GM23338 (cell line): Measurements from ENCODE around the gene ACKR1. TPM values are rescaled to one million over a fixed set of nuclear protein-coding genes. Genes with fewer than 3 reads are reported as not detected.

Experiments used
- ATAC-seq: fragments of 200-7000 bp; cut with Tn5 transposase; 3 replicates; pipeline ENCODE4 v1.9.1; 2020
- DNase-seq: peaks from one replicate; pipeline ENCODE4 v3.0.0-alpha.2; 2015; ENCODE audit warnings: low spot score
- H2AFZ ChIP-seq: fragments of 200-600 bp; sonication (generic); 2 replicates; pipeline ENCODE4 v1.8.0; 2016; ENCODE audit warnings: antibody characterized with exemption, mild to moderate bottlenecking, moderate library complexity
- H3F3A ChIP-seq: fragments of 200-600 bp; sonication (generic); replicated peaks from 2 replicates; pipeline ENCODE4 v1.8.0; 2017; ENCODE audit warnings: antibody characterized with exemption, mixed run types, low read depth
- H3K27ac ChIP-seq: fragments of 200-600 bp; sonication (generic); 2 replicates; pipeline ENCODE4 v1.6.1; 2016; ENCODE audit warnings: low read depth
- H3K27me3 ChIP-seq: fragments of 200-600 bp; sonication (generic); 2 replicates; pipeline ENCODE4 v1.8.0; 2016; ENCODE audit warnings: mild to moderate bottlenecking, mixed run types, moderate library complexity; ENCODE audit not compliant: insufficient read depth
- H3K36me3 ChIP-seq: fragments of 200-600 bp; sonication (generic); 2 replicates; pipeline ENCODE4 v1.8.0; 2016; ENCODE audit warnings: mild to moderate bottlenecking; ENCODE audit not compliant: insufficient read depth
- H3K4me1 ChIP-seq: fragments of 200-600 bp; sonication (generic); 2 replicates; pipeline ENCODE4 v1.8.0; 2016; ENCODE audit warnings: mild to moderate bottlenecking, moderate library complexity; ENCODE audit not compliant: insufficient read depth
- H3K4me2 ChIP-seq: fragments of 200-600 bp; sonication (generic); 2 replicates; pipeline ENCODE4 v1.7.1; 2017; ENCODE audit warnings: mixed run types
- H3K4me3 ChIP-seq: fragments of 200-600 bp; sonication (generic); 2 replicates; pipeline ENCODE4 v1.6.1; 2016; ENCODE audit warnings: mixed run types
- H3K79me2 ChIP-seq: fragments of 200-600 bp; sonication (generic); replicated peaks from 2 replicates; pipeline ENCODE4 v1.8.0; 2017; ENCODE audit warnings: mild to moderate bottlenecking; ENCODE audit not compliant: insufficient read depth
- H3K9me2 ChIP-seq: fragments of 200-600 bp; sonication (generic); 2 replicates; pipeline ENCODE4 v1.8.0; 2017; ENCODE audit not compliant: insufficient read depth
- H4K20me1 ChIP-seq: fragments of 200-600 bp; sonication (generic); replicated peaks from 2 replicates; pipeline ENCODE4 v1.8.0; 2017; ENCODE audit warnings: mild to moderate bottlenecking; ENCODE audit not compliant: insufficient read depth
- H3K27ac Mint-ChIP-seq: 2 replicates; pipeline ENCODE4 v1.8.0; 2020; ENCODE audit warnings: inconsistent platforms, mild to moderate bottlenecking, moderate library complexity, mixed read lengths
- H3K27me3 Mint-ChIP-seq: 3 replicates; pipeline ENCODE4 v1.8.0; 2022; ENCODE audit warnings: low read depth, mild to moderate bottlenecking, moderate library complexity, mixed read lengths, inconsistent platforms; ENCODE audit not compliant: insufficient read depth, poor library complexity
- H3K36me3 Mint-ChIP-seq: 3 replicates; pipeline ENCODE4 v1.8.0; 2021; ENCODE audit warnings: low read depth, mild to moderate bottlenecking, inconsistent platforms, moderate library complexity, mixed read lengths
- H3K4me1 Mint-ChIP-seq: 3 replicates; pipeline ENCODE4 v1.8.0; 2020; ENCODE audit warnings: mild to moderate bottlenecking, inconsistent platforms, mixed read lengths
- H3K4me3 Mint-ChIP-seq: 3 replicates; pipeline ENCODE4 v1.8.0; 2021; ENCODE audit warnings: moderate library complexity, mild to moderate bottlenecking, inconsistent platforms, mixed read lengths
- H3K9me3 Mint-ChIP-seq: 3 replicates; pipeline ENCODE4 v1.8.0; 2020; ENCODE audit warnings: moderate library complexity, mild to moderate bottlenecking, inconsistent platforms, mixed read lengths
- CREB1 ChIP-seq: fragments of 250-450 bp; sonication (Bioruptor Pico); IDR thresholded peaks from 2 replicates; pipeline ENCODE4 v1.5.0; 2020; ENCODE audit warnings: low read depth, mild to moderate bottlenecking, moderate library complexity
- EZH2 ChIP-seq: fragments of 200-600 bp; sonication (generic); IDR thresholded peaks from one replicate; pipeline ENCODE4 v1.8.0; 2017; ENCODE audit warnings: antibody characterized with exemption, mild to moderate bottlenecking, low read depth; ENCODE audit not compliant: unreplicated experiment
- EZH2phosphoT487 ChIP-seq: fragments of 200-600 bp; sonication (generic); IDR thresholded peaks from one replicate; pipeline ENCODE4 v1.8.1; 2018; ENCODE audit warnings: antibody characterized with exemption; ENCODE audit not compliant: unreplicated experiment
- JUNB ChIP-seq: IDR thresholded peaks from one replicate; pipeline ENCODE4 v1.6.1; 2016; ENCODE audit warnings: antibody characterized with exemption; ENCODE audit not compliant: unreplicated experiment
- NANOG ChIP-seq: IDR thresholded peaks from 2 replicates; pipeline ENCODE4 v1.6.1; 2016; ENCODE audit warnings: antibody characterized with exemption, borderline replicate concordance
- POLR2AphosphoS5 ChIP-seq: IDR thresholded peaks from 2 replicates; pipeline ENCODE4 v1.6.1; 2016; ENCODE audit warnings: antibody characterized with exemption, low read depth
- STAT1 ChIP-seq: IDR thresholded peaks from one replicate; pipeline ENCODE4 v1.6.1; 2016; ENCODE audit warnings: antibody characterized with exemption; ENCODE audit not compliant: unreplicated experiment
- polyA plus RNA-seq: library from polyadenylated mRNA; unstranded; fragments of >200 nt; fragmentation: Nextera tagmentation; extraction: Ambion mirVana; gene quantifications from 2 replicates; pipeline ENCODE4 v1.2.1, GENCODE V29; 2016
- total RNA-seq: library from RNA; depleted of rRNA; stranded (reverse); fragments of >200 nt; shearing (Covaris generic); gene quantifications from 2 replicates; pipeline ENCODE4 v1.2.3, GENCODE V29; 2014
- TF ChIP-seq, protein P1 (sequence below): IDR thresholded peaks from one replicate; pipeline ENCODE4 v1.6.1; 2018; ENCODE audit warnings: antibody characterized with exemption; ENCODE audit not compliant: unreplicated experiment

Gene ACKR1
- total and polyA plus RNA-seq, 2 experiments from 2014 or later = 0.29 TPM; not detected in 1

DNA sequence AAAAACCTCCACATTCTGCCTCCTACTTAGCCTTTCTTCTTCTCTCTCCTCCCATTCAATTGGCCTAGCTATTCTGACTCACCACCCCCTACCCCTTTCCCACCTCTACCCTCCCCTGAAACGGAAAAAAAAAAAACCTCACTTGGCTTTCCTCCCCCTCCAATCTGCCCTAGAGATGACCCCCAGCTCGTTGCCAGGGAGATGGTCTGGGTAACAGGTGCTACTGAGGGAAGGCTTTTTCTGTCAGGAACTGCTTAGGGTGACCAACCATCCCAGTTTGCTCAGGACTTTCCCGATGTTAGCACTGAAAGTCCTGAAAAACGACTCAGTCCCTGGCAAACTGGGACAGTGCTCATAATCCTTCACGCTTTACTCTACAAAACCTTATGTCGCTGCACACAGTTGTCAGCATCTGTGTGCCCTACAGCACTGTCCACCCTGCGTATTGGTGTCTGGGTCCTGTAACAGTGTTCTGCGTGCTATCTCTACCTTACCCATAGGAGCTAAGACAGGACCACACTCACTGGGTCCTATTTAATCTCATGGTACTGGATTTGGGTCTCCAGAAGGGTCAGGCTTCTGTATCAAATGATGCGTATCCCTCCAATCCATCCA, 41.0 kb upstream of the ACKR1 start:
- Histone ChIP-seq H3K27me3 (no peaks in the 10 kb centered on the region), H2AFZ (no peak overlapping the region), H3F3A (no peaks in the 10 kb centered on the region), H3K36me3 (no peaks in the 10 kb centered on the region), H4K20me1 (no peaks in the 10 kb centered on the region), H3K4me2 (no peak overlapping the region), H3K27ac (no peak overlapping the region), H3K4me3 (no peak overlapping the region), H3K79me2 (no peaks in the 10 kb centered on the region), H3K9me2 (no peaks in the 10 kb centered on the region), H3K4me1 (no peaks in the 10 kb centered on the region)
- H3K27ac Mint-ChIP-seq = no peak overlapping the region
- no peaks in the 10 kb centered on the region for H3K9me3 Mint-ChIP-seq
- no peaks in the 10 kb centered on the region for H3K27me3 Mint-ChIP-seq
- H3K4me1 Mint-ChIP-seq = peaks cover 16% of the 10 kb centered on the region
- ATAC-seq (peak; percentile 70; the same call in 2 of the 3 replicates), DNase-seq (peak; percentile 39)
- H3K36me3 Mint-ChIP-seq = no peaks in the 10 kb centered on the region
- H3K4me3 Mint-ChIP-seq = no peak overlapping the region
- no peak for TF ChIP-seq CREB1 (CRISPR knock-in tag)
- TF ChIP-seq EZH2phosphoT487 = no peak

- Histone ChIP-seq H3K36me3 (no peaks in the 10 kb centered on the region), H2AFZ (no peak overlapping the region), H3K9me2 (no peaks in the 10 kb centered on the region), H3K4me3 (no peak overlapping the region), H4K20me1 (no peaks in the 10 kb centered on the region; the same call in 1 of the 2 replicates), H3K4me2 (no peak overlapping the region), H3K79me2 (no peaks in the 10 kb centered on the region), H3F3A (no peaks in the 10 kb centered on the region), H3K4me1 (no peaks in the 10 kb centered on the region), H3K27ac (no peak overlapping the region), H3K27me3 (peaks cover 12% of the 10 kb centered on the region; the same call in 1 of the 2 replicates)
- H3K9me3 Mint-ChIP-seq = no peaks in the 10 kb centered on the region
- no peak overlapping the region for H3K4me3 Mint-ChIP-seq
- DNase-seq (no peak), ATAC-seq (no peak)
- H3K36me3 Mint-ChIP-seq = no peaks in the 10 kb centered on the region; the same call in 2 of the 3 replicates
- peaks cover 7% of the 10 kb centered on the region for H3K27me3 Mint-ChIP-seq
- no peak overlapping the region for H3K27ac Mint-ChIP-seq
- TF ChIP-seq POLR2AphosphoS5 = no peak
- TF ChIP-seq EZH2 = no peak
- TF ChIP-seq JUNB = no peak
- no peak for TF ChIP-seq STAT1
- TF ChIP-seq NANOG = no peak
- TF ChIP-seq, protein P1, sequence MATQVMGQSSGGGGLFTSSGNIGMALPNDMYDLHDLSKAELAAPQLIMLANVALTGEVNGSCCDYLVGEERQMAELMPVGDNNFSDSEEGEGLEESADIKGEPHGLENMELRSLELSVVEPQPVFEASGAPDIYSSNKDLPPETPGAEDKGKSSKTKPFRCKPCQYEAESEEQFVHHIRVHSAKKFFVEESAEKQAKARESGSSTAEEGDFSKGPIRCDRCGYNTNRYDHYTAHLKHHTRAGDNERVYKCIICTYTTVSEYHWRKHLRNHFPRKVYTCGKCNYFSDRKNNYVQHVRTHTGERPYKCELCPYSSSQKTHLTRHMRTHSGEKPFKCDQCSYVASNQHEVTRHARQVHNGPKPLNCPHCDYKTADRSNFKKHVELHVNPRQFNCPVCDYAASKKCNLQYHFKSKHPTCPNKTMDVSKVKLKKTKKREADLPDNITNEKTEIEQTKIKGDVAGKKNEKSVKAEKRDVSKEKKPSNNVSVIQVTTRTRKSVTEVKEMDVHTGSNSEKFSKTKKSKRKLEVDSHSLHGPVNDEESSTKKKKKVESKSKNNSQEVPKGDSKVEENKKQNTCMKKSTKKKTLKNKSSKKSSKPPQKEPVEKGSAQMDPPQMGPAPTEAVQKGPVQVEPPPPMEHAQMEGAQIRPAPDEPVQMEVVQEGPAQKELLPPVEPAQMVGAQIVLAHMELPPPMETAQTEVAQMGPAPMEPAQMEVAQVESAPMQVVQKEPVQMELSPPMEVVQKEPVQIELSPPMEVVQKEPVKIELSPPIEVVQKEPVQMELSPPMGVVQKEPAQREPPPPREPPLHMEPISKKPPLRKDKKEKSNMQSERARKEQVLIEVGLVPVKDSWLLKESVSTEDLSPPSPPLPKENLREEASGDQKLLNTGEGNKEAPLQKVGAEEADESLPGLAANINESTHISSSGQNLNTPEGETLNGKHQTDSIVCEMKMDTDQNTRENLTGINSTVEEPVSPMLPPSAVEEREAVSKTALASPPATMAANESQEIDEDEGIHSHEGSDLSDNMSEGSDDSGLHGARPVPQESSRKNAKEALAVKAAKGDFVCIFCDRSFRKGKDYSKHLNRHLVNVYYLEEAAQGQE = no peak
- peaks cover 21% of the 10 kb centered on the region for H3K4me1 Mint-ChIP-seq
These were observed 36.6 kb upstream of the ACKR1 start for GRCh38 chr1:159168043-159168442.
